ENCODE results near the gene KSR1. TPM values are rescaled to one million over a fixed set of nuclear protein-coding genes. Genes with fewer than 3 reads are reported as not detected.
"Not testable (repeated sequence)": the region's sequence is repeated elsewhere in the genome, so short reads cannot be mapped to it uniquely, and the experiment has no call there.

Gene KSR1
- total RNA-seq: 100 to 1,000 TPM; 179 to 189 TPM

DNA sequence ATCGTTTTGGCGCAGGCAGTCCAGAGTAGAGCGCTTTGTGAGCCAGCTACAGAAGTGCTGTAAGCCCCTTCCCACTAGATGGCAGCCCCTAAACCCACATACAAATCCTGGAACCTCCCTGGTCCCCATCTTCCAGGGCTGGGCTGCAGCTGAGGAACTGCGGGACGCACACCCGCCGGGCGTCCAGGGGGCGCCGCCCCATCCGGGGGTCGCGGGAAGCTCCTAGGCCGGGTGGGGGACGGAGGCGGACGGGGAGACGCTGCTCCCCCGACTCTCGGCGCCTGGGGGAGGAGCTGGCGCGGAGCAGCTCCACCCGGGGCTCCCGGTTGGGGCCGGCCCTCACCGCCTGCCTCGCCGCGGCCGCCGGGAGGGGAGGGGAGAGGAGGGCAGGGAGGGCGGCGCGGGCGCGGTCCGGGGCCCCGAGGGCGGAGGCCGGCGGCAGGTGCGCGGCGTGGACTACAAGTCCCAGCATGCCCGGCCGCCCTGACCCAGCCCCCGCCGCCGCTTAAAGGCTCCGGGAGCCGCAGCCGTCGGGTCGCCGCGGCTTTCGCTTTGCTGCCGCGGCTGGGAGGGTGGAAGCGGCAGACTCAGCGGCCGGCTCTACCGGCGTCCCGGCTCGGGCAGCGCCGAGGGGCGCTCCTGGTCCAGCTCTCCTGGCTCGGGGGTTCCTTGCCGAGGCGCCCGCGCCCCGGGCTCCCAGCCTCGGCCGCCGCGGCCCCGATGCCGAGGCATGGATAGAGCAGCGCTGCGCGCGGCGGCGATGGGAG lies at the start of gene KSR1:
Gene KSR1 (plus strand): TSS at position 535 of the 767 bp plus-strand sequence. CDS start 196 bp downstream, at position 731.
- intact Hi-C loops (cut with micrococcal nuclease): loop anchor here (1.0 to 2.0 kb wide), 8 partner anchors 10 to 162 kb away; partner anchors contain the start of gene WSB1

DNA sequence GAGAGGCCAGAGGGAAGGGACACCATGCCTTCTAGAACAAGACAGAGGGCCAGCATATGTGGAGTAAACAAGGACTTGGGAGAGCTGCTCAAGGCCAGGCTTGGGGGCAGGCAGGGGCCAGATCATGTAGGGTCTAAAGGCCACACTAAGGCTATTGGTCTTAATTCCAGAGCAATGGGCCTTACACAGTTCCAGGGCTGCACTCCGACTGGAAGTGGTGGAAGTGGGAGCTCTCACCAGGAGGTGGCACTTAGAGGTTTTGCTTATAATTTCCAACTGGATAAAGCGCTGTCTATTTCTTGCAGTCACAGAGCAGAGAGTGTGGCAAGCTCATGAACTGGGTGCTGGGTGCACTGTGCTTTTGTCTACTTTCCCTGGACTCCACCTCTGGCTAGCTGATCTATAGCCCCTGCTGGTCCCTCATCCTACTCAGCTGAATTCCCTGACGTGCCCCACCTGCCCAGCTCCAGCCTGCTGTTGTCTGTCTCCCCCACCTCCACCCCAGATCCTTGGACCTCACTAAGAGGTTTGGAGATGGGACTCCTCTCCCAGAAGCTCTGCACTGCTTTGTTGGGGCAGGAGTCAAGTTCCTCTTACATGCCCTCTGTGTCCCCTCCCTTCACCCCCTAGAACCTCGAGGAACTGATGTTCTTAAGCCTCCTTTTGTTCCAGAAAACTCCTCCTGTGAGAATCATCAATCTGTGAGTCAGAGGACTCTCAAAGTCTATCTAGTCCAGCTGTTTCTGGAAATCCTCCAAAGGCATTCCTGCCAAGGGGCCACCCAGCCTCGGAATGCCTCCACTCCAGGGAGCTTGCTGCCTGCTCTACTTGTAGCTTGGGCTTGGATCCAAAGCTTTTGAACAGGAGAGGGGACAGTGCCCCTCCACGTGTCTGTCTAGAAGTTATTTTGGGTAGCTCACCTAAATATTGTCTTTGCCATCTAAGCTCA lies 48.1 kb upstream of the KSR1 start:
- Mint-ChIP-seq H3K36me3 (ENCODE audit: low read depth) (no peaks in the 10 kb centered on the region), H3K4me1 (ENCODE audit: low read depth) (no peaks in the 10 kb centered on the region), H3K9me3 (no peaks in the 10 kb centered on the region), H3K27me3 (ENCODE audit: low read depth) (no peaks in the 10 kb centered on the region), H3K27ac (no peak overlapping the region), H3K4me3 (no peak overlapping the region)
- intact Hi-C loops (cut with micrococcal nuclease): no loop called here
- CTCF ChIA-PET: interaction anchor here (0.7 to 3.0 kb wide), 4 partner anchors 9 to 192 kb away, joined by 3 to 11 read pairs (median 4); no protein-coding TSS in a partner anchor
- DNase-seq: no peak

More for the DNA sequence above, at the start of gene KSR1:
- Mint-ChIP-seq H3K9me3 (no peaks in the 10 kb centered on the region), H3K27me3 (ENCODE audit: low read depth) (no peaks in the 10 kb centered on the region), H3K4me3 (peak within 1 kb of the TSS; percentile 93), H3K36me3 (ENCODE audit: low read depth) (peaks cover 26% of the 10 kb centered on the region), H3K4me1 (ENCODE audit: low read depth) (peaks cover 42% of the 10 kb centered on the region), H3K27ac (peak within 1 kb of the TSS; percentile 86)
- CTCF ChIA-PET: interaction anchor here (0.6 to 8.4 kb wide), 22 partner anchors 9 to 195 kb away, joined by 3 to 78 read pairs (median 4); no protein-coding TSS in a partner anchor
- peak; percentile 86 for DNase-seq

DNA sequence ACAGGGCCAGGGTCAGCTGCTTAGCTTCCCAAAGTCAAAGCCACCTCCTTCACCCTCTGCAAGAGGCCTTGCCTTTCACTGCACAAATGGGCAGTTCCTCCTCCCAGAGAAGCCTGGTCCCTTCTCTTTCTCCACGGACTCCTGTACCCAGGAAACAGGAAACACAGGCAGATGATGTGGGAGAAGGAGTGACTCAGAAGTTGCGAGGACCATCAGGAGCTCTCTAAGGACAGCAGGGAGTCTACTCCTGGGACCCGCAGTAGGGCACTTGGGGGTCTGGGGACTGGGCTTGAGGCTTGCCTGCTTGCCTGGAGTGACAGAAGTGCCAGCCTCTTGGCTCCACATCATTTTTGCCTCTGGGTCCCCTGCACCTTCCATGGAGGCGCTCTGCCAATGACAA lies 47.4 kb upstream of the KSR1 start:
- no peaks in the 10 kb centered on the region for H3K27me3 Mint-ChIP-seq (ENCODE audit: low read depth)
- no peaks in the 10 kb centered on the region for H3K36me3 Mint-ChIP-seq (ENCODE audit: low read depth)
- CTCF ChIA-PET: interaction anchor here (1.0 to 3.0 kb wide), 3 partner anchors 8 to 191 kb away, joined by 4 to 11 read pairs (median 4); no protein-coding TSS in a partner anchor
- DNase-seq: no peak
- H3K4me3 Mint-ChIP-seq: no peak overlapping the region
- intact Hi-C loops (cut with micrococcal nuclease): no loop called here
- no peaks in the 10 kb centered on the region for H3K9me3 Mint-ChIP-seq
- no peak overlapping the region for H3K27ac Mint-ChIP-seq
- H3K4me1 Mint-ChIP-seq (ENCODE audit: low read depth): no peaks in the 10 kb centered on the region

DNA sequence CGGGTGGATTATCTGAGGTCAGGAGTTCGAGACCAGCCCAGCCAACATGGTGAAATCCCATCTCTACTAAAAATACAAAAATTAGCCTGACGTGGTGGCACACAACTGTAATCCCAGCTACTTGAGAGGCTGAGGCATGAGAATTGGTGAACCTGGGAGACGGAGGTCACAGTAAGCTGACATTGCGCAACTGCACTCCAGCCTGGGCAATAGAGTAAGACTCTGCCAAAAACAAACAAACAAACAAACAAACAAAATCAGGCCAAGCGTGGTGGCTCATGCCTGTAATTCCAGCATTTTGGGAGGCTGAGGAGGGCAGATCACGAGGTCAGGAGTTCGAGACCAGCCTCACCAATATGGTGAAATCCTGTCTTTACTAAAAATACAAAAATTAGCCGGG lies 44.1 kb upstream of the KSR1 start:
- H3K27me3 Mint-ChIP-seq (ENCODE audit: low read depth); DNase-seq; H3K27ac Mint-ChIP-seq; H3K4me1 Mint-ChIP-seq (ENCODE audit: low read depth); H3K4me3 Mint-ChIP-seq; H3K36me3 Mint-ChIP-seq (ENCODE audit: low read depth); intact Hi-C loops (cut with micrococcal nuclease); H3K9me3 Mint-ChIP-seq: not testable (repeated sequence)
- CTCF ChIA-PET: interaction anchor here (0.6 to 2.1 kb wide), 5 partner anchors 26 to 187 kb away, joined by 3 to 7 read pairs (median 6); no protein-coding TSS in a partner anchor

- H3K27ac Mint-ChIP-seq: no peak overlapping the region
- no peaks in the 10 kb centered on the region for H3K4me1 Mint-ChIP-seq (ENCODE audit: low read depth)
- no peaks in the 10 kb centered on the region for H3K27me3 Mint-ChIP-seq (ENCODE audit: low read depth)
- CTCF ChIA-PET: interaction anchor here (0.6 to 2.1 kb wide), 4 partner anchors 31 to 300 kb away, joined by 3 to 7 read pairs (median 5); no protein-coding TSS in a partner anchor
- H3K36me3 Mint-ChIP-seq (ENCODE audit: low read depth): no peaks in the 10 kb centered on the region
- H3K9me3 Mint-ChIP-seq: no peaks in the 10 kb centered on the region
- no peak overlapping the region for H3K4me3 Mint-ChIP-seq
- DNase-seq: no peak
- intact Hi-C loops (cut with micrococcal nuclease): no loop called here
Measured at GRCh38 chr17:27413315-27413714, 42.9 kb upstream of the KSR1 start.

DNA sequence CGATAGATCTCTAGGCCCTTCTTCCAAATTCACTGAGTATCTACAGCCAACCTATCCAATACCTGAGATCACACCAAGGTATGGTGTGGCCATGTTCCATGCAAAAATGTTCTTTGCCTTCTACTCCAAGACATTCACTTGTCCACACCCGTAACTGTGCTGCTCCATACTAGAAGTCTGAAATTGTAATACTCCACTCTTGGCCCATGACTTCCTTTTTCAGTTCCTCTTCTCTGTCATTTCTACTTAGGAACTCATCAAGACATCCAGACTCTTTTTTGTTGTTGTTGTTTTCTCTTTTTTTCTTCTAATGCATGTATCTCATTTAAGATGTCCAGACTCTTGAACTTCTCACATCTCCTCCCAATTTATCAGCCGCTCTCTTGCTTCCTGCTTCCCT lies 42.5 kb upstream of the KSR1 start:
- Mint-ChIP-seq H3K4me1 (ENCODE audit: low read depth) (no peaks in the 10 kb centered on the region), H3K36me3 (ENCODE audit: low read depth) (no peaks in the 10 kb centered on the region), H3K4me3 (no peak overlapping the region), H3K9me3 (no peaks in the 10 kb centered on the region), H3K27ac (no peak overlapping the region), H3K27me3 (ENCODE audit: low read depth) (no peaks in the 10 kb centered on the region)
- CTCF ChIA-PET: interaction anchor here (0.6 to 2.1 kb wide), 4 partner anchors 32 to 300 kb away, joined by 3 to 6 read pairs (median 4); no protein-coding TSS in a partner anchor
- no peak for DNase-seq
- intact Hi-C loops (cut with micrococcal nuclease): no loop called here

GRCh38 chr17:27414271-27414670 lies 42.0 kb upstream of the KSR1 start:
- intact Hi-C loops (cut with micrococcal nuclease): no loop called here
- Mint-ChIP-seq H3K4me3 (no peak overlapping the region), H3K27ac (no peak overlapping the region), H3K36me3 (ENCODE audit: low read depth) (no peaks in the 10 kb centered on the region), H3K9me3 (no peaks in the 10 kb centered on the region), H3K27me3 (ENCODE audit: low read depth) (no peaks in the 10 kb centered on the region), H3K4me1 (ENCODE audit: low read depth) (no peaks in the 10 kb centered on the region)
- CTCF ChIA-PET: interaction anchor here (0.6 to 2.1 kb wide), 2 partner anchors 34 to 241 kb away, joined by 3 to 6 read pairs; no protein-coding TSS in a partner anchor
- DNase-seq: no peak

- Mint-ChIP-seq H3K4me3 (no peak overlapping the region), H3K27me3 (ENCODE audit: low read depth) (no peaks in the 10 kb centered on the region), H3K9me3 (no peaks in the 10 kb centered on the region), H3K36me3 (ENCODE audit: low read depth) (no peaks in the 10 kb centered on the region), H3K4me1 (ENCODE audit: low read depth) (no peaks in the 10 kb centered on the region), H3K27ac (no peak overlapping the region)
- DNase-seq: no peak
- intact Hi-C loops (cut with micrococcal nuclease): no loop called here
- CTCF ChIA-PET: interaction anchor here (0.6 kb wide), 1 partner anchor 242 kb away, joined by 3 read pairs; no protein-coding TSS in a partner anchor
Measured at GRCh38 chr17:27414694-27415093, 41.6 kb upstream of the KSR1 start.

- no peaks in the 10 kb centered on the region for H3K36me3 Mint-ChIP-seq (ENCODE audit: low read depth)
- DNase-seq: no peak
- no peaks in the 10 kb centered on the region for H3K27me3 Mint-ChIP-seq (ENCODE audit: low read depth)
- CTCF ChIA-PET: interaction anchor here (0.7 kb wide), 1 partner anchor 184 kb away, joined by 3 read pairs; no protein-coding TSS in a partner anchor
- H3K27ac Mint-ChIP-seq: no peak overlapping the region
- intact Hi-C loops (cut with micrococcal nuclease): no loop called here
- H3K4me1 Mint-ChIP-seq (ENCODE audit: low read depth): no peaks in the 10 kb centered on the region
- no peaks in the 10 kb centered on the region for H3K9me3 Mint-ChIP-seq
- H3K4me3 Mint-ChIP-seq: no peak overlapping the region
Measured at GRCh38 chr17:27415120-27415795, 41.0 kb upstream of the KSR1 start.

DNA sequence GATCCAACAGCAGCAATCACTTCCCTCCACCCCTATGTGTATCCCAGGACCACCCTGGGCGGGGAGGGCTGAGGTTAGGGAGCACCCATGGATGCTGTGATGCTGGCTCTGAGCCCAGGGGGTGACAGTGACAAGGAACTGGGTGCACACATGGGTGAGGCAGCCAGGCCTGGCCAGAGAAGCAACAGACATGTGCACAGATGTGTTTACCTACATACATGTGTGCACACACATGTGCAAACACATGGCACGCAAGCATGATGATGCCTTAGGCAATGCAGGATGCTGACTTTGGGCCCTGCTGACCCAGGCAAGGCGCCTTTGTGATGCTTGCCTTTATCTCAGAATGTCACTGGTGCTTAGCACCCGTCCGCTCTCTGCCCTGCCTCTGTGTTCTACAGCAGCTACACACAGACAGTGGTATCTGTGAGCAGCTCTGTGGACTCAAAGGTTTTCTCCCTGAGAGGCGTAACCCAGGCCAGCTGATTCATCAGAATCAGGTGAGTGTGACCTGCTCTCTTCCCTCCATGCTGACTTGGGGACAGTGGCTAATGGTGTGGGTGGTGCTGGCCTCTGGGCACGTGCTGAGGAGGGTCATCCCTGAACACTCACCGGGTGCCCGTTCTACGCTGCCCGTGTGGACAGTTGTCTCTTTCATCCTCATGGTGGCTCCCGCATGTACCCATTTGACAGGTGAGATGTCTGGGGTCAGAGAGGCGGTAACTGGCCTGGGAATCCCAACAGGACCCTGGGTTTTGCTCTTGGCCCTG lies 38.5 kb upstream of the KSR1 start:
- H3K27ac Mint-ChIP-seq: no peak overlapping the region

GRCh38 chr17:27418366-27418615 lies 38.0 kb upstream of the KSR1 start:
- intact Hi-C loops (cut with micrococcal nuclease): no loop called here
- no peaks in the 10 kb centered on the region for H3K27me3 Mint-ChIP-seq (ENCODE audit: low read depth)
- CTCF ChIA-PET: no interaction called here
- no peak overlapping the region for H3K27ac Mint-ChIP-seq
- H3K4me1 Mint-ChIP-seq (ENCODE audit: low read depth): peaks cover under 1% of the 10 kb centered on the region
- no peak for DNase-seq
- H3K36me3 Mint-ChIP-seq (ENCODE audit: low read depth): no peaks in the 10 kb centered on the region
- no peak overlapping the region for H3K4me3 Mint-ChIP-seq
- H3K9me3 Mint-ChIP-seq: no peaks in the 10 kb centered on the region

More for the DNA sequence above, 38.5 kb upstream of the KSR1 start:
- H3K4me1 Mint-ChIP-seq (ENCODE audit: low read depth): no peaks in the 10 kb centered on the region
- no peaks in the 10 kb centered on the region for H3K27me3 Mint-ChIP-seq (ENCODE audit: low read depth)
- CTCF ChIA-PET: interaction anchor here (1.3 kb wide), 1 partner anchor 9 kb away, joined by 4 read pairs; no protein-coding TSS in a partner anchor
- no peak for DNase-seq
- H3K4me3 Mint-ChIP-seq: no peak overlapping the region
- H3K9me3 Mint-ChIP-seq: no peaks in the 10 kb centered on the region
- intact Hi-C loops (cut with micrococcal nuclease): no loop called here
- H3K36me3 Mint-ChIP-seq (ENCODE audit: low read depth): no peaks in the 10 kb centered on the region
